Activated B cell treated with CpG ODN at 0.5 μM for 24 hours (primary cell): ENCODE results near the gene RFC4. TPM values are rescaled to one million over a fixed set of nuclear protein-coding genes. Genes with fewer than 3 reads are reported as not detected.
A peak's percentile ranks its signal among the peaks of the same experiment; 100 is the strongest.

Experiments
- ATAC-seq: fragments of 200-7000 bp; cut with Tn5 transposase; one replicate; pipeline ENCODE4 v1.10.0; 2021; ENCODE audit warnings: low read depth, mild to moderate bottlenecking, moderate library complexity
- CTCF ChIA-PET: fragments of 350-600 bp; sonication (Branson Sonifier 250); formaldehyde crosslinking; loops from one replicate; lab custom pipeline; 2021; ENCODE audit warnings: antibody characterized with exemption; lab: Charles Lee
- POLR2A ChIA-PET: fragments of 350-600 bp; sonication (Branson Sonifier 250); formaldehyde crosslinking; loops from one replicate; lab custom pipeline; 2021; ENCODE audit warnings: antibody characterized with exemption; lab: Charles Lee
- DNase-seq: peaks from one replicate; pipeline ENCODE4 v3.0.0; 2022
- H3K27ac Mint-ChIP-seq: one replicate; pipeline ENCODE4 v1.8.0; 2020; ENCODE audit warnings: mixed read lengths
- H3K27me3 Mint-ChIP-seq: one replicate; pipeline ENCODE4 v1.8.0; 2021; ENCODE audit warnings: mixed read lengths
- H3K36me3 Mint-ChIP-seq: one replicate; pipeline ENCODE4 v1.8.0; 2021; ENCODE audit warnings: low read depth, mixed read lengths
- H3K4me1 Mint-ChIP-seq: one replicate; pipeline ENCODE4 v1.8.0; 2021; ENCODE audit warnings: mixed read lengths
- H3K4me3 Mint-ChIP-seq: one replicate; pipeline ENCODE4 v1.8.0; 2020; ENCODE audit warnings: mild to moderate bottlenecking, mixed read lengths
- H3K9me3 Mint-ChIP-seq: one replicate; pipeline ENCODE4 v1.8.0; 2020; ENCODE audit warnings: mixed read lengths
- CTCF ChIP-seq: fragments of 200-600 bp; IDR thresholded peaks from one replicate; pipeline ENCODE4 v1.8.0; 2022; ENCODE audit warnings: antibody characterized with exemption, mild to moderate bottlenecking
- intact Hi-C: fragments of 100-400 bp; cut with micrococcal nuclease; formaldehyde crosslinking; loops from one replicate; pipeline ENCODE4 v1.15.1; 2024
- total RNA-seq: library from RNA; stranded (reverse); gene quantifications from 2 replicates; pipeline ENCODE4 v1.2.3, GENCODE V29; 2022

RFC4 gene
- total RNA-seq, 1 donor from 2014 or later = 29.9 TPM

GRCh38 chr3:186798239-186798874 is 7.9 kb downstream of the RFC4 start:
- Mint-ChIP-seq H3K4me1 (peaks cover 9% of the 10 kb centered on the region), H3K9me3 (no peaks in the 10 kb centered on the region), H3K27me3 (no peaks in the 10 kb centered on the region), H3K36me3 (peaks cover 62% of the 10 kb centered on the region), H3K4me3 (no peak overlapping the region), H3K27ac (no peak overlapping the region)
- DNase-seq (no peak), ATAC-seq (no peak)
- ChIA-PET CTCF (interaction anchor here (1.0 kb wide), 1 partner anchor 21 kb away, joined by 3 read pairs; no protein-coding TSS in a partner anchor), POLR2A (interaction anchor here (3.4 kb wide), 1 partner anchor 14 kb away, joined by 19 read pairs; the partner anchor contains the start of gene EIF4A2)
- intact Hi-C loops = no loop called here
- no peak for TF ChIP-seq CTCF

- H3K27me3 Mint-ChIP-seq = no peaks in the 10 kb centered on the region
- H3K4me1 Mint-ChIP-seq = peaks cover 40% of the 10 kb centered on the region
- no peak for DNase-seq
- no peak for ATAC-seq
- no peaks in the 10 kb centered on the region for H3K9me3 Mint-ChIP-seq
- no peak overlapping the region for H3K4me3 Mint-ChIP-seq
- H3K36me3 Mint-ChIP-seq = peaks cover 86% of the 10 kb centered on the region
- H3K27ac Mint-ChIP-seq = peak overlapping the region; percentile 56
- intact Hi-C loops = no loop called here
- CTCF ChIA-PET = no interaction called here
- POLR2A ChIA-PET = interaction anchor here (0.7 to 1.0 kb wide), 9 partner anchors 10 to 175 kb away, joined by 3 to 6 read pairs (median 3); partner anchors contain the start of gene RFC4
- TF ChIP-seq CTCF = no peak
Measured at GRCh38 chr3:186790261-186790981, 15.9 kb downstream of the RFC4 start.

DNA sequence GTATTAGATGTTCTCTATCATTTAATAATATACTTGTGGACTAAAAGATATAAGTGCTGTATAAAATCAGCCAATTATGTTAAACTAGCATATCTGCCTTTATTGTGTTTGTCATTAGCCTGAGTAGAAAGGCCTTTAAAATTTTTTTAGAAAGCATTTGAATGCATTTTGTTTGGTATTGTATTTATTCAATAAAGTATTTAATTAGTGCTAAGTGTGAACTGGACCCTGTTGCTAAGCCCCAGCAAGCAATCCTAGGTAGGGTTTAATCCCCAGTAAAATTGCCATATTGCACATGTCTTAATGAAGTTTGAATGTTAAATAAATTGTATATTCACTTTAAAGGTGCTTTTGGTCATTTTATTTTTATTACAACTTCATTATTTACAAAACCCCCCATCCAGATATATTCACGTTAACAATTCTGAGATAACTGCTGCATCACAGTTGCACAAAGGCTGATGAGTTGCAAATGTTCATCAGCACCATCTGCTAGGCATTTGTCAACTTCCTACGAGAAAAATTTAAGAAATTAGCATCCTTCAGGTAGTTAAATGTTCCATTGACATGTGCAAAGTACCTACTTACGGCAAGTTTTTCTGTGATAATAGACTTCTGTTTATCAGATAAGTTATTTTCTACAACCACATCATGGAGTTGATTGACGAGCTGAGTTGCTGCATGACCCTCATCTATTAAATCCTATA is 16.6 kb downstream of the RFC4 start:
- no peaks in the 10 kb centered on the region for H3K27me3 Mint-ChIP-seq
- TF ChIP-seq CTCF = no peak
- intact Hi-C loops = loop anchor here (10.0 kb wide), 1 partner anchor 535 kb away; no protein-coding TSS in a partner anchor
- DNase-seq = no peak
- peak overlapping the region; percentile 73 for H3K27ac Mint-ChIP-seq
- H3K36me3 Mint-ChIP-seq = peaks cover 92% of the 10 kb centered on the region
- ChIA-PET POLR2A (interaction anchor here (0.7 to 3.1 kb wide), 10 partner anchors 11 to 174 kb away, joined by 3 to 10 read pairs (median 4); partner anchors contain the start of gene RFC4), CTCF (no interaction called here)
- no peak for ATAC-seq
- H3K4me1 Mint-ChIP-seq = peaks cover 47% of the 10 kb centered on the region
- H3K9me3 Mint-ChIP-seq = no peaks in the 10 kb centered on the region
- H3K4me3 Mint-ChIP-seq = no peak overlapping the region

DNA sequence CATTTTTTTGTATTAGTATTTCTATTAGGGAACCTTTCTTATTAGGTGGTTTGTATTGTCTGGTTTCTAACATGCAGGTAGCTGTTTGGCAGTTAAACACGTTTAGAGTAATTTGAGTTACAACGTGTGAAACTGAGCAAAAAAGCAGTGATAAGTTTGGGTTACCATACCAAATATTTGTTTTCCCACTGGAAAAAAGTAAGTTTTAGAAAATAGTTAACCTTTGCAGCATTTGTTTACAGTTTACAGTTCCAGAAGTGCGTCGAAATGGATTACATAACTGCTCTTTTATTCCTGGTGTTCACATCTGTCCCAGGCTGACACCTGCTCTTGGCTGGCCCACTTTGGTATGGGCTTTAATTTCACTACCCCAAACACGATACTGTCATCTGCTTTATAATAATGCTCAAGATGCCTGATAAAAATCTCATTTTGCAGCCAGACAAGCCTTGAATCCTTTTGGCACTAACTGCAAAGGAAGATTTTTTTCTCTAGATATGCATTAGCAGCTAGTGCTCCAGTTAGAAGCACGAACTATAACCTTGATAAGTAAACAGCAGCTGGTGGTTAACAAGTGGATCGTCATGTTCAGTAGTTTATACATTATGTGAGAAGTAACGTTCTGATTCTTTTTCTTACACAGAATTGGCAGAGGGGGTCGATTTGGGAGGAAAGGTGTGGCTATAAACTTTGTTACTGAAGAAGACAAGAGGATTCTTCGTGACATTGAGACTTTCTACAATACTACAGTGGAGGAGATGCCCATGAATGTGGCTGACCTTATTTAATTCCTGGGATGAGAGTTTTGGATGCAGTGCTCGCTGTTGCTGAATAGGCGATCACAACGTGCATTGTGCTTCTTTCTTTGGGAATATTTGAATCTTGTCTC is 17.6 kb downstream of the RFC4 start:
- Mint-ChIP-seq H3K27ac (peak overlapping the region; percentile 73), H3K4me3 (peak overlapping the region; percentile 41), H3K9me3 (no peaks in the 10 kb centered on the region), H3K4me1 (peaks cover 54% of the 10 kb centered on the region), H3K36me3 (peaks cover 92% of the 10 kb centered on the region), H3K27me3 (no peaks in the 10 kb centered on the region)
- ChIA-PET CTCF (no interaction called here), POLR2A (interaction anchor here (0.7 to 3.1 kb wide), 4 partner anchors 16 to 233 kb away, joined by 3 to 10 read pairs (median 3); no protein-coding TSS in a partner anchor)
- intact Hi-C loops = loop anchor here (10.0 kb wide), 1 partner anchor 534 kb away; no protein-coding TSS in a partner anchor
- DNase-seq = no peak
- no peak for ATAC-seq
- TF ChIP-seq CTCF = no peak
